B cell (primary cell): Measurements from ENCODE around the gene AMFR. TPM values are rescaled to one million over a fixed set of nuclear protein-coding genes. Genes with fewer than 3 reads are reported as not detected.

ENCODE experiments used
- ATAC-seq: fragments of 200-7000 bp; cut with Tn5 transposase; one replicate; pipeline ENCODE4 v1.10.0; 2021; ENCODE audit warnings: low read depth, mild to moderate bottlenecking, moderate number of reproducible peaks, moderate library complexity
- CTCF ChIA-PET: fragments of 350-600 bp; sonication (Branson Sonifier 250); formaldehyde crosslinking; loops from one replicate; lab custom pipeline; 2021; ENCODE audit warnings: antibody characterized with exemption, inconsistent platforms; lab: Charles Lee
- POLR2A ChIA-PET: fragments of 350-600 bp; sonication (Branson Sonifier 250); formaldehyde crosslinking; loops from one replicate; lab custom pipeline; 2021; ENCODE audit warnings: antibody characterized with exemption; lab: Charles Lee
- DNase-seq: peaks from one replicate; pipeline ENCODE4 v3.0.0; 2013
- H2AFZ ChIP-seq: 2 replicates; pipeline ENCODE4 v1.6.1; 2012; ENCODE audit warnings: mild to moderate bottlenecking, low read depth, low read length; ENCODE audit not compliant: insufficient read depth, poor library complexity, severe bottlenecking
- H3K27ac ChIP-seq, 2 donors: 1 replicate in 1 of 2; 2 replicates in 1 of 2; pipeline ENCODE4 v1.5.1; 2012 to 2013; ENCODE audit warnings: low read length in 2 of 2, mild to moderate bottlenecking in 2 of 2, moderate library complexity in 1 of 2
- H3K27me3 ChIP-seq, 4 experiments: fragments of 200-600 bp in 1 of 4; sonication (generic) in 1 of 4; replicated peaks in 1 of 4; 1 replicate in 2 of 4; 2 replicates in 2 of 4; pipeline versions ENCODE4 v1.6.1 to v1.7.0; 2013 to 2016; ENCODE audit warnings: low read length in 3 of 4, mild to moderate bottlenecking in 2 of 4, mixed read lengths in 1 of 4, moderate library complexity in 1 of 4; ENCODE audit not compliant: insufficient read depth in 4 of 4, control insufficient read depth in 3 of 4; ENCODE audit errors: control extremely low read depth in 1 of 4
- H3K36me3 ChIP-seq, 2 experiments: replicated peaks in 1 of 2; 1 replicate in 1 of 2; 2 replicates in 1 of 2; pipeline versions ENCODE4 v1.6.1 to v1.7.1; 2013; ENCODE audit warnings: low read length in 1 of 2; ENCODE audit not compliant: insufficient read depth in 2 of 2, control insufficient read depth in 1 of 2; ENCODE audit errors: control extremely low read depth in 1 of 2, extremely low read depth in 1 of 2
- H3K4me1 ChIP-seq, 2 donors: fragments of 200-600 bp in 1 of 2; sonication (generic) in 1 of 2; 1 replicate in 1 of 2; 2 replicates in 1 of 2; pipeline versions ENCODE4 v1.5.1 to v1.6.1; 2013 to 2017; ENCODE audit warnings: low read length in 2 of 2; ENCODE audit not compliant: control insufficient read depth in 2 of 2, insufficient read depth in 2 of 2
- H3K4me2 ChIP-seq: replicated peaks from 2 replicates; pipeline ENCODE3; 2012; ENCODE audit warnings: mild to moderate bottlenecking, low read depth, low read length; ENCODE audit not compliant: poor library complexity, severe bottlenecking
- H3K4me3 ChIP-seq, 5 experiments: fragments of 200-600 bp in 1 of 5; sonication (generic) in 1 of 5; 1 replicate in 3 of 5; 2 replicates in 2 of 5; pipeline versions ENCODE4 v1.5.1 to v1.7.0; 2011 to 2016; ENCODE audit warnings: low read length in 4 of 5, mild to moderate bottlenecking in 4 of 5, low read depth in 2 of 5, control low read depth in 1 of 5, moderate library complexity in 1 of 5; ENCODE audit not compliant: insufficient read depth in 1 of 5; ENCODE audit errors: control extremely low read depth in 1 of 5, extremely low read depth in 1 of 5
- H3K79me2 ChIP-seq: fragments of 200-600 bp; sonication (generic); one replicate; pipeline ENCODE4 v1.6.0; 2016; ENCODE audit warnings: low read length; ENCODE audit not compliant: control insufficient read depth, insufficient read depth
- H3K9ac ChIP-seq: fragments of 200-600 bp; sonication (generic); 2 replicates; pipeline ENCODE4 v1.6.1; 2017; ENCODE audit warnings: mild to moderate bottlenecking, low read length, moderate library complexity
- H3K9me3 ChIP-seq, 3 donors: one replicate each; pipeline versions ENCODE4 v1.6.1 to v1.7.1; 2013; ENCODE audit warnings: low read length in 2 of 3; ENCODE audit not compliant: control insufficient read depth in 2 of 3, insufficient read depth in 1 of 3; ENCODE audit errors: control extremely low read depth in 1 of 3
- H4K20me1 ChIP-seq: 2 replicates; pipeline ENCODE4 v1.6.0; 2012; ENCODE audit warnings: mild to moderate bottlenecking, low read length; ENCODE audit not compliant: insufficient read depth, control insufficient read depth, poor library complexity, severe bottlenecking
- H3K27ac Mint-ChIP-seq: one replicate; pipeline ENCODE4 v1.8.0; 2021; ENCODE audit warnings: mixed read lengths
- H3K27me3 Mint-ChIP-seq: one replicate; pipeline ENCODE4 v1.8.0; 2021; ENCODE audit warnings: mixed read lengths
- H3K4me1 Mint-ChIP-seq: one replicate; pipeline ENCODE4 v1.8.0; 2021; ENCODE audit warnings: mixed read lengths
- H3K4me3 Mint-ChIP-seq: one replicate; pipeline ENCODE4 v1.8.0; 2021; ENCODE audit warnings: mixed read lengths
- H3K9me3 Mint-ChIP-seq: one replicate; pipeline ENCODE4 v1.8.0; 2022; ENCODE audit warnings: mixed read lengths; ENCODE audit not compliant: insufficient read depth
- CTCF ChIP-seq: fragments of 200-600 bp; IDR thresholded peaks from one replicate; pipeline ENCODE4 v1.8.0; 2022; ENCODE audit warnings: antibody characterized with exemption, mild to moderate bottlenecking
- EZH2 ChIP-seq: IDR thresholded peaks from 2 replicates; pipeline ENCODE4 v1.6.1; 2012; ENCODE audit warnings: borderline replicate concordance, low read depth, mild to moderate bottlenecking, moderate library complexity, low read length; ENCODE audit not compliant: insufficient read depth, poor library complexity, severe bottlenecking
- WGBS: methylation state at CpG from one replicate; pipeline ENCODE4 v1.1.5; 2013; ENCODE audit warnings: missing lambda C conversion rate; ENCODE audit not compliant: insufficient coverage; 5-methylcytosine and 5-hydroxymethylcytosine counted together
- intact Hi-C: fragments of 100-400 bp; cut with micrococcal nuclease; formaldehyde crosslinking; loops from one replicate; pipeline ENCODE4 v1.10.0; 2022
- polyA plus RNA-seq: library from polyadenylated mRNA; depleted of rRNA; stranded (reverse); fragments of >200 nt; gene quantifications from 2 replicates; pipeline ENCODE4 v1.2.3, GENCODE V29; 2012
- total RNA-seq, 2 donors: library from RNA; stranded (reverse); fragments of 120-200 nt in 1 of 2; gene quantifications; 1 replicate in 1 of 2; 2 replicates in 1 of 2; pipeline versions ENCODE4 v1.2.3 to v1.2.4, GENCODE V29; 2013 to 2022

The AMFR gene
- total and polyA plus RNA-seq, 2 donors (not counting 1 experiment from before 2014, with no cell fraction given): 118 to 225 TPM

- H3K27me3 Mint-ChIP-seq: no peaks in the 10 kb centered on the region
- POLR2A ChIA-PET: no interaction called here
Observed at GRCh38 chr16:56409195-56409594, 16.1 kb downstream of the AMFR start.

More at GRCh38 chr16:56409195-56409594, 16.1 kb downstream of the AMFR start:
- ATAC-seq: no peak
- Histone ChIP-seq H3K27ac (no peak overlapping the region), H2AFZ (no peak overlapping the region), H3K9me3 (no peaks in the 10 kb centered on the region), H3K36me3 (peaks cover 22 to 77% of the 10 kb centered on the region in 2 experiments), H3K4me1 (no peaks in the 10 kb centered on the region), H4K20me1 (peaks cover 40% of the 10 kb centered on the region), H3K79me2 (peaks cover 67% of the 10 kb centered on the region), H3K27me3 (no peaks in the 10 kb centered on the region), H3K9ac (no peak overlapping the region), H3K4me2 (no peak overlapping the region), H3K4me3 (no peak overlapping the region)
- CTCF ChIA-PET: interaction anchor here (2.0 kb wide), 1 partner anchor 15 kb away, joined by 6 read pairs; no protein-coding TSS in a partner anchor
- WGBS: 98% methylated on average over 3 of the region's 4 CpGs
- Mint-ChIP-seq H3K9me3 (no peaks in the 10 kb centered on the region), H3K4me1 (peaks cover 10% of the 10 kb centered on the region), H3K27ac (no peak overlapping the region), H3K4me3 (no peak overlapping the region)
- intact Hi-C loops: loop anchor here (10.0 kb wide), 1 partner anchor 46 kb away; the partner anchor contains the start of genes NUDT21 and OGFOD1
- TF ChIP-seq CTCF (no peak), EZH2 (no peak)
- DNase-seq: no peak
